C4-2B (cell line): Measurements from ENCODE around the gene HMGXB4.
"Not testable (repeated sequence)": the region's sequence is repeated elsewhere in the genome, so short reads cannot be mapped to it uniquely, and the experiment has no call there.

Experiments used
- H3K27ac ChIP-seq: fragments of 450-650 bp; 2 replicates; pipeline ENCODE4 v1.5.1; 2017
- CTCF ChIP-seq: fragments of 450-650 bp; conservative IDR thresholded peaks from 2 replicates; pipeline ENCODE4 v1.5.1; 2017; ENCODE audit warnings: mild to moderate bottlenecking
- ZFX ChIP-seq: fragments of 450-650 bp; IDR thresholded peaks from 2 replicates; pipeline ENCODE4 v1.6.1; 2017

Gene HMGXB4

GRCh38 chr22:35230839-35231584 is 26.3 kb upstream of the HMGXB4 start:
- TF ChIP-seq ZFX, result no peak
- no peak for TF ChIP-seq CTCF
- H3K27ac ChIP-seq, result peak overlapping the region; percentile 5; the same call in 1 of the 2 replicates

GRCh38 chr22:35231585-35232084 is 25.7 kb upstream of the HMGXB4 start:
- no peak overlapping the region for H3K27ac ChIP-seq
- TF ChIP-seq ZFX (no peak), CTCF (peak; percentile 97)

- H3K27ac ChIP-seq, result not testable (repeated sequence)
Observed at GRCh38 chr22:35238749-35239148, 18.5 kb upstream of the HMGXB4 start.

GRCh38 chr22:35244507-35244906 is 12.8 kb upstream of the HMGXB4 start:
- H3K27ac ChIP-seq, result 0 out of 2 replicates have a peak overlapping the region, but pooled peaks have one; percentile 6

GRCh38 chr22:35250156-35250555 is 7.1 kb upstream of the HMGXB4 start:
- TF ChIP-seq CTCF, result no peak
- TF ChIP-seq ZFX, result no peak

GRCh38 chr22:35253946-35254345 is 3.3 kb upstream of the HMGXB4 start:
- H3K27ac ChIP-seq, result no peak overlapping the region
- TF ChIP-seq ZFX, result no peak
- no peak for TF ChIP-seq CTCF

More at GRCh38 chr22:35250156-35250555, 7.1 kb upstream of the HMGXB4 start:
- H3K27ac ChIP-seq, result no peak overlapping the region

GRCh38 chr22:35257002-35257320 is 332 bp upstream of the HMGXB4 start:
- H3K27ac ChIP-seq, result peak overlapping the region; percentile 95
- no peak for TF ChIP-seq CTCF
- TF ChIP-seq ZFX, result no peak

GRCh38 chr22:35258191-35258988 is 1.1 kb downstream of the HMGXB4 start:
- peak overlapping the region; percentile 95 for H3K27ac ChIP-seq
- no peak for TF ChIP-seq CTCF
